GM12801 (cell line): ENCODE results near the gene ZNF808.

Experiments used
- TF ChIP-seq, protein P1 (sequence below): IDR thresholded peaks from one replicate; pipeline ENCODE4 v1.5.1; 2011; ENCODE audit warnings: control low read depth; ENCODE audit not compliant: insufficient read length; ENCODE audit errors: extremely low read depth

The ZNF808 gene

GRCh38 chr19:52566588-52566987 is 39.1 kb downstream of the ZNF808 start:
- TF ChIP-seq, protein P1, sequence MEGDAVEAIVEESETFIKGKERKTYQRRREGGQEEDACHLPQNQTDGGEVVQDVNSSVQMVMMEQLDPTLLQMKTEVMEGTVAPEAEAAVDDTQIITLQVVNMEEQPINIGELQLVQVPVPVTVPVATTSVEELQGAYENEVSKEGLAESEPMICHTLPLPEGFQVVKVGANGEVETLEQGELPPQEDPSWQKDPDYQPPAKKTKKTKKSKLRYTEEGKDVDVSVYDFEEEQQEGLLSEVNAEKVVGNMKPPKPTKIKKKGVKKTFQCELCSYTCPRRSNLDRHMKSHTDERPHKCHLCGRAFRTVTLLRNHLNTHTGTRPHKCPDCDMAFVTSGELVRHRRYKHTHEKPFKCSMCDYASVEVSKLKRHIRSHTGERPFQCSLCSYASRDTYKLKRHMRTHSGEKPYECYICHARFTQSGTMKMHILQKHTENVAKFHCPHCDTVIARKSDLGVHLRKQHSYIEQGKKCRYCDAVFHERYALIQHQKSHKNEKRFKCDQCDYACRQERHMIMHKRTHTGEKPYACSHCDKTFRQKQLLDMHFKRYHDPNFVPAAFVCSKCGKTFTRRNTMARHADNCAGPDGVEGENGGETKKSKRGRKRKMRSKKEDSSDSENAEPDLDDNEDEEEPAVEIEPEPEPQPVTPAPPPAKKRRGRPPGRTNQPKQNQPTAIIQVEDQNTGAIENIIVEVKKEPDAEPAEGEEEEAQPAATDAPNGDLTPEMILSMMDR, result no peak

GRCh38 chr19:52567921-52568320 is 40.5 kb downstream of the ZNF808 start:
- TF ChIP-seq, protein P1, result no peak

- TF ChIP-seq, protein P1, result no peak
Measured at GRCh38 chr19:52570000-52570861, 42.8 kb downstream of the ZNF808 start, which contains the start of gene ZNF701. Gene ZNF701 (plus strand): TSS chr19:52570287. CDS start chr19:52574148, 3,861 bp downstream.

DNA sequence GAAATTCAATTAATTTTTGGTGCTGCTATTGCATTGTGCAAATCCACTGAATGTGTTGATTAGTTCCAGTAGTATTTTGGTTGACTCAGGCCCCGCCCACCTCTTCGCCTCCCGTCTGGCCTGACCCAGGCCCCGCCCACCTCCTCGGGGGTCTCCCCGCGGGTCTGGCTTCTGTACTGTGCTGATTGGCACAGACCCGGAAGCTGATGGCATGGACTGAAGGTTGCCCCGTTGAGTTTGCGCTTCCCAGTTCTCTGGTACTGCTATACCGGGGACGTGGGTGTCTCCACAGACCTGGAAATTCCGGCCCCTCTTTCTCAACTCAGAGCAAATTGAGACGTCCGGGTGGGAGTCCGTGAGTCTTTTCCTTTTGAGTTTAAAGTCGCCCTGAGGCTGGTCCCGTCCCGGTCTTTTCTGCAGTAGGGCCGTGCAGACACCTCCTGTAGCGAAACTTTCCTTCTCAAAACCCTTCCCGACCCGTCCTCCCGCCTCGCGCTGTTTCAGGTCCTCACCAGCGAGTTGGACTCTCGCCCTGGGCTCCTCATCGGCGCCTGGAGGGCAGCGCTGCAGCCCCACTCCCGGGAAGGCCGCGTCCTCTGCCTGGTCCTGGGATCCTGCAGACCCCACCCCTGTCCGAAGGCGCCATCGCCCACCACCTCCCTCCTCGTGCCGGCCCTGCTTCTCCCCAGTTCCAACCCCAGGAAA is 57.4 kb downstream of the ZNF808 start:
- TF ChIP-seq, protein P1, result no peak

DNA sequence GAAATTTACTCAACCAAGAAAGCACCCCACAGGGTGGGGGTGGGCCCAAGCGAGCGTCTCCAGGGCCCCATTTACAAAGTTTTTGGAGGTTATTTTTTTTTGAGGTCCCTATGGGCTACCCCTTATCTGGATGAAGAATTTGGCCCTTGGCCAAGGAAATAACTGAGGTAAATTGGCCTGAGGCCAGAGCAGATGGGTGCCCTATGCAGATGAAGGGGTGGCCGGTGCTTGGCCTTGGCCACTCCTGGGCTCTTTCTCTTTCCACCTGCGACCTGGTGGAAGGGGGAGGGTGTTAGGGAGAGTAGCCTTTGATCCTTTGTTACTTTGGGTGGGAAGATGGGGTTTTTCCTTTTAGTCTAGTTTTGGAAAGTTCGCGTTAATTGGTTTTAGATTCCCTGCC is 58.1 kb downstream of the ZNF808 start:
- TF ChIP-seq, protein P1, result no peak

GRCh38 chr19:52590728-52591127 is 63.3 kb downstream of the ZNF808 start:
- TF ChIP-seq, protein P1, result no peak

- TF ChIP-seq, protein P1, result no peak
Measured at GRCh38 chr19:52592301-52592700, 64.8 kb downstream of the ZNF808 start.
